GM19025 (cell line): ENCODE data around the gene CITED2.
"Not testable (repeated sequence)": the region's sequence is repeated elsewhere in the genome, so short reads cannot be mapped to it uniquely, and the experiment has no call there.

Experiments
- ATAC-seq: cut with Tn5 transposase; IDR thresholded peaks from one replicate; pipeline ENCODE4 v1.9.1; 2021; ENCODE audit warnings: mild to moderate bottlenecking, low read depth, moderate library complexity; ENCODE audit not compliant: unreplicated experiment

The CITED2 gene

DNA sequence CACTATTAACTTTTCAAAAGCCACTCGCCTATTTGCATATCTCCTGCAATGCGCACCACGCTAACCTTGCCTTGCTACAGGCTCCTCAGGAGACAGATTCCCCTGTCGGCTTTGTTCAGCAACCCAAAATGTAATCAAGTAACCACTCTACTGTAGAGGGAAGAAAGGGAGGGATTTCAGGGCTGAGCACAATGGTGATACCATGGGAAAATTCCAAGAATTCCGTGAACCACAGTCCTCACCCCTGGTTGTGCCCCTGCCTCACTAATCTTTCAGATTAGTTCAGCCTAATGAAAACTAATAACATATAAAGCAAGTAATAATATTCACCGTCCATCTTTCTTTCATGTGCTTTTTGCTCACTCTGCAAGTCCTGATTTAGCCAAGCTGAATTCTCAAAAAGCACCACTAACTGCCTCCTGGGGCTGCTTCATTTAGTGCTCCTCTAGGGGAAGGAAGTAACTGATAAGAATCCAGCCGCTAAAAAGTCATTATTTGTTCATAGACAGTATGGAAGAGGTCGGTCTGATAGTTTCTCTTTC, 6.6 kb downstream of the CITED2 start:
- ATAC-seq: no peak

- ATAC-seq: no peak
These were observed 9.5 kb downstream of the CITED2 start for GRCh38 chr6:139364982-139365379.

- no peak for ATAC-seq
These were observed 10.0 kb downstream of the CITED2 start for GRCh38 chr6:139364302-139364981.

DNA sequence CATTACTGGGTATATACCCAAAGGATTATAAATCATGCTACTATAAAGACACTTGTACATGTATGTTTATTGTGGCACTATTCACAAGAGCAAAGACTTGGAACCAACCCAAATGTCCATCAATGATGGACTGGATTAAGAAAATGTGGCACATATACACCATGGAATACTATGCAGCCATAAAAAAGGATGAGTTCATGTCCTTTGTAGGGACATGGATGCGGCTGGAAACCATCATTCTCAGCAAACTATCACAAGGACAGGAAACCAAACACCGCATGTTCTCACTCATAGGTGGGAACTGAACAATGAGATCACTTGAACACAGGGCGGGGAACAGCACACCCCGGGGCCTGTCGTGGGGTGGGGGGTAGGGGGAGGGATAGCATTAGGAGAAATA, 10.7 kb downstream of the CITED2 start:
- not testable (repeated sequence) for ATAC-seq

- ATAC-seq: not testable (repeated sequence)
These were observed 11.3 kb downstream of the CITED2 start for GRCh38 chr6:139363123-139363522.

GRCh38 chr6:139361211-139361610, 13.2 kb downstream of the CITED2 start:
- ATAC-seq: no peak

- ATAC-seq: no peak
These were observed 17.5 kb downstream of the CITED2 start for GRCh38 chr6:139356924-139357323.

- no peak for ATAC-seq
These were observed 18.5 kb downstream of the CITED2 start for GRCh38 chr6:139355777-139356445.

DNA sequence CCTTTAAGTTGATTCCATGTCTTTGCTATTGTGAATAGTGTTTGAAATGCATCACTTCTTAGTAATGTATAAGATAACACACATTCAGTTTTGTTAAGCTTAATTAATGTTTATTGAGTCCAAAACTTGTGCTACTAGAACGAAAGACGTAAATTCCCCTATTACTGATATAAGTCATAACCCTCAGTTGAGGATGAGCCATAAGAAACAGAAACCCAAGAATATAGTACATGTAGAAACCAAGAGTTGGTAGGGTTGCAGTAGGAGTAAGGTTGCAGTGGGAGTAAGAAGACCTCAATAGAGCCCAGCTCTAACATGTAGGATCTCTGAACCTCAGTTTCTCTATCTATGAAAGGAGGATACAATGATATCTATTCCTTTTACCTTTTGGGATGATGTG, 19.3 kb downstream of the CITED2 start:
- ATAC-seq: peak; percentile 78

DNA sequence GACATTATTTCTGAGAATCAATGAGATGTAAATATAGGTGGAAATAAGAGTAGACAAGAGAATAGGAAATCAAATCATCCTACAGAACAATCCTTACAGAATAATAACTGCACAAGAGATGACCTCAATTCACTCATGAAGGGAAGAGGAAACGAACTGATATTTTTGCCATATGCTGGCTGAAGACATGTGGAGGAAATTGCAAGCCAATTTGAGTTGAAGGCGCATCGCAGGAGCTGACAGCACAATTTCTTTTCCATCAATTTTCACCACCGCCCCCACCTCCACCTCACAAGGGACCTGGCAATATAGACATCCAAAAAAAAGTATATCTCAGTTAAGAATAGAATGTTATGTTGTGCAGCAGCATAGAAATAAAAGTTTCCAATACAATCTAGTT, 20.3 kb downstream of the CITED2 start:
- ATAC-seq: no peak

GRCh38 chr6:139349464-139350020, 24.9 kb downstream of the CITED2 start:
- ATAC-seq: no peak

GRCh38 chr6:139346392-139346791, 28.1 kb downstream of the CITED2 start:
- ATAC-seq: no peak

DNA sequence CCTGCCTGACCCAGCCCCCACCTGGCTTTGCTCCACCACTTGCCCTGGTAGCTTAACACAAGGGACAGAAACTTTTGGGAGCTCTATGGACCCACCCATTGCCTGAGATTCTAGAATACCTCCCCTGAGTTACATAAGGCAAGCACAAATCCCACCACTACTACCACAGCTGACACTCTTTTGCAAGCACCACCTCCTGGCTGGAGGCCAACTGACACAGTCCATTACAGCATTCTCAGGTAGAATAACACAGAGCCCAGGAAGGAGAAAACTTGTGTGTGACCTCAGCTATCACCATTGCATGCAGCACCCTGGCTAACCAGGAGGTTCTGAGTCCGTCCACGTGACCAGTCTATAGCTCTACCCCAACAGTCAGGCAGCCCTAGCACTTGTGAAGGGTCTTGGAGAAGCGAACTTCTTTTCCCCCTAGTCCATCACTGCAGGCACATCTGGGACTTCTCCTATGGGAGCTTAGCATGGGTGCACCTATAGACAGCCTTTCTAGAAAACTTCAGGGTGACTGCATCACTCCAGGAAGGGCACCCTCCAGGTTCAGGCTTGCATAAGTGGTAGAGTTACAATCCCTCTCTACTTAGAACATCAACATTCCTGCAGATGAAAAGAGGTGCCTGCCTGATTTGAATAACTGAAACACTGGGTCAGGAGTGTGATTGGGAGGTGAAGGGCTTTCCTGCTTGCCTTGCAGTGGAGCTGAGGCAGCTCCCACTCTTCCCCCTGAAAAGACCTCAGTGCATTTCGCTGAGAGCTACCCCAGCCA, 30.1 kb downstream of the CITED2 start:
- no peak for ATAC-seq

GRCh38 chr6:139343052-139343750, 31.2 kb downstream of the CITED2 start:
- ATAC-seq: no peak

DNA sequence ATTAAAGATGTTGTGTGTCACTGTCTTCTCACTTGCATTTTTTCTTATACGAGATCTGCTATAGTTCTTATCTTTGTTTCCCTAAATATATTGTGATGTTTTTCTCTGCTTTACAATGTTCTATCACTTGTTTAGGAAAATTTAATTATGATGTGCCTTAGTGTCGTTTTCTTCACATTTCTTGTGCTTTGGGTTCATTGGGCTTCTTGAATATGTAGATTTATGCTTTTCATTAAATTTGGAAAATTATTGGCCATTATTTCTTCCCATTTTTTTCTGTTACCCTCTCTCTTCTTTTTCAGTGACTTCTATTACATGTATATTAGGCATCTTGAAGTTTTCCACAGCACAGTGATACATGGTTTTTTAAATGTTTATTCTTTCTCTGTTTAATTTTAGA, 33.4 kb downstream of the CITED2 start:
- ATAC-seq: no peak

DNA sequence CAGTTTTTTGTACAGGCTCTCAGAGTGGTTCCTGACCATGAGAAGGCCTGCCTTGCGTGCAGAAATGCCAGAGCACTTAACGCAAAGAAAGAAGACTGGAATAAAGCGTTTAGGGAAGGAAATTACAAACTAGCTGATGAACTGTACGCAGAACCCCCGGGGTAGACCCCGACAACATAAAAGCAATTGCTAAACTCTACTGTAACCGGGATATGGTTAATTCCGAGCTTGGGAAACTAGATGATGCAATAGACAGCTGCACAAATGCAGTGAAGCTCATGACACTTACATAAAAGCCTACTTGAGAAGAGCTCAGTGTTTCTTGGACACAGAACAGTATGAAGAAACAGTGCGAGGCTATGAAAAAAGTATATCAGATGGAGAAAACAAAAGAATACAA, 35.7 kb downstream of the CITED2 start:
- ATAC-seq: no peak

DNA sequence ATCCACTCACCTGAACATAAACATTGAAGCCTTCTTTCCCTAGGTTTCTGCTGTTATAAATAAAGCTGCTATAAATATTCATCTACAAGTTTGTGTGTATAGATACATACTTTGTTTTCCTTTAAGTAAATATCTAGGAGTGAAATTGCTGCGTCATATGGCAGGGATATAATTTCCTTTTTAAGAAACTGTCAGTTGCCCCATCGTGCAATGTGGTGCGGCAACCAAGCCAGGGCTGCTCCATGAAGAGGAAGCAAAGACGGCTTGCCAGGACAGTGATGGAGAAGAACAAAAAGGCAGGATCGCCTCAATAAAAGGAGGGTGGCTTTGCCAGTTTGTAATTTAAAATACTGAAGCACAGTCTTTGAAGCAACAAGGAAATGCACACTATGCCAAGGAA, 36.6 kb downstream of the CITED2 start:
- ATAC-seq: no peak

DNA sequence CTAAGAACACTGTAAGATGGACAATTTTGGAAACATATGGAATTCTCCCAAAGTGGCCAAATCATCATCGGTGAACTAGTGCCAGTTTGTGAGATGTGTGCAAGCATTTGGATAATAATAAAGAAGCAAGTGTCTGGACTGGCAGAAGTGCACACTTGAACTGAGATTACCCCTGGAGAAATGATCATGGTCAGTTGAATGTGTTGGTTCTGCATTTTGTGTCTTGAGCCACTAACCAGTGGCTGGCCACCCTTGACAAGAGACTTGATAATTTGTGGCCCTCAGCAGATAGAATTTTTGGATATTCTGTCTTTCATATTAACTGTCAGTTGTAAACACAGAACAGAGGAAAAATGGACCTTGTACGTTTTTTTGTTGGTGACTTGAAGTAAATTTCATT, 37.4 kb downstream of the CITED2 start:
- ATAC-seq: no peak

GRCh38 chr6:139336488-139336887, 38.0 kb downstream of the CITED2 start:
- ATAC-seq: no peak

- no peak for ATAC-seq
These were observed 38.8 kb downstream of the CITED2 start for GRCh38 chr6:139335447-139336210.
